Gastroesophageal sphincter (tissue), 3 donors: ENCODE results near the gene FAM228A.

Experiments used
- POLR2A ChIP-seq, 2 donors: fragments of 450-650 bp; IDR thresholded peaks; one replicate each; pipeline ENCODE4 v1.6.1; 2017; ENCODE audit warnings: antibody characterized with exemption in 2 of 2, mild to moderate bottlenecking in 2 of 2, moderate library complexity in 1 of 2
- TF ChIP-seq, protein P1 (sequence below), 4 experiments: fragments of 200-600 bp in 2 of 4; fragments of 450-650 bp in 2 of 4; sonication (generic) in 1 of 4; IDR thresholded peaks; one replicate each; pipeline ENCODE4 v1.5.1; 2017 to 2019; ENCODE audit warnings: antibody characterized with exemption in 4 of 4, mild to moderate bottlenecking in 2 of 4, moderate library complexity in 2 of 4

DNA sequence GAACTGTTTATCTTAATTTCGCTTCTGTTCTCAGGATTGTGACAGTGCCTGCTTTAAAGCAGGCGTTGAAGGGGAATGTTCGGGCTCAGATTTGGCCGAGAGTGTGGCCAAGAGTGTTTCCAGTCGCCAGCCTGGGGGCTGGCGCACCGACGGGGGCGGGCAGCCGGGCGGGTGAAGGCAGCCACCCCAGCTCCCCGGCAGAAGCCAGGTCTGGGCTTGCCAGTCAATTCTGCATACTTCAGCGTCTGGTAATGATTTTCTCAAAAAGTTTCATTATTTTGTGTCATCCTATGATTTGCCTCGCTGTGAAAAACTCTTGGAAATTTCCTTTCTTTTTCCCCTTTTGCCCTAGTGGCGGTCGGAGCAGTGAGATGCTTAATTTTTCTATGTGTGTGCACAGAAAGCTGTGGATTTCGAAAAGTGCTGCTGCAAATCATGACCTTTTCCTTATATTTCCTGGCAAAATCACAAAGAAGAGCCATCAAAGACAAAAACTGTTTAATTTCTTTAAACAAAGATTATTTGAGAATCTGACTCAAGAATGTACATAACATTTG is 856 bp downstream of the FAM228A start:
- TF ChIP-seq, protein P1, sequence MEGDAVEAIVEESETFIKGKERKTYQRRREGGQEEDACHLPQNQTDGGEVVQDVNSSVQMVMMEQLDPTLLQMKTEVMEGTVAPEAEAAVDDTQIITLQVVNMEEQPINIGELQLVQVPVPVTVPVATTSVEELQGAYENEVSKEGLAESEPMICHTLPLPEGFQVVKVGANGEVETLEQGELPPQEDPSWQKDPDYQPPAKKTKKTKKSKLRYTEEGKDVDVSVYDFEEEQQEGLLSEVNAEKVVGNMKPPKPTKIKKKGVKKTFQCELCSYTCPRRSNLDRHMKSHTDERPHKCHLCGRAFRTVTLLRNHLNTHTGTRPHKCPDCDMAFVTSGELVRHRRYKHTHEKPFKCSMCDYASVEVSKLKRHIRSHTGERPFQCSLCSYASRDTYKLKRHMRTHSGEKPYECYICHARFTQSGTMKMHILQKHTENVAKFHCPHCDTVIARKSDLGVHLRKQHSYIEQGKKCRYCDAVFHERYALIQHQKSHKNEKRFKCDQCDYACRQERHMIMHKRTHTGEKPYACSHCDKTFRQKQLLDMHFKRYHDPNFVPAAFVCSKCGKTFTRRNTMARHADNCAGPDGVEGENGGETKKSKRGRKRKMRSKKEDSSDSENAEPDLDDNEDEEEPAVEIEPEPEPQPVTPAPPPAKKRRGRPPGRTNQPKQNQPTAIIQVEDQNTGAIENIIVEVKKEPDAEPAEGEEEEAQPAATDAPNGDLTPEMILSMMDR (IDR thresholded peaks at IDR 0.05), result no peak
- no peak for TF ChIP-seq POLR2A (IDR thresholded peaks at IDR 0.05)
